HepG2 (cell line): ENCODE measurements around the gene DELE1. TPM values are rescaled to one million over a fixed set of nuclear protein-coding genes. Genes with fewer than 3 reads are reported as not detected.

ENCODE experiments used
- ATAC-seq: fragments of 200-7000 bp; cut with Tn5 transposase; 3 replicates; pipeline ENCODE4 v1.9.1; 2020; ENCODE audit warnings: mild to moderate bottlenecking, moderate library complexity
- BruUV-seq: library from RNA; stranded (reverse); fragments of 400-500 nt; replicated peaks from 2 replicates; lab custom pipeline; 2021; lab: Mats Ljungman, UMichigan
- CTCF ChIA-PET: fragments of 300-600 bp; formaldehyde crosslinking; extraction: SDS; loops from one replicate; lab custom pipeline; 2021; ENCODE audit warnings: low total read pairs, inconsistent platforms, low intra/inter-chr PET ratio; lab: Yijun Ruan, JAX
- POLR2A ChIA-PET: fragments of 350-600 bp; sonication (Branson Sonifier 250); formaldehyde crosslinking; loops from one replicate; lab custom pipeline; 2020; ENCODE audit warnings: antibody characterized with exemption, inconsistent platforms; lab: Yijun Ruan, JAX
- DNase-seq: peaks from one replicate; pipeline ENCODE4 v3.0.0-alpha.2; 2015; ENCODE audit warnings: low spot score
- FAIRE-seq: peaks from 3 replicates; lab custom pipeline; 2011; peaks lifted over from hg19 to GRCh38; lab: Jason Lieb, UNC
- H2AFZ ChIP-seq: one replicate; pipeline ENCODE4 v1.6.1; 2011; ENCODE audit warnings: low read length, inconsistent platforms
- H3K27ac ChIP-seq: fragments of 300-600 bp; 3 replicates; pipeline ENCODE4 v1.8.0; 2011; ENCODE audit warnings: mixed run types, mild to moderate bottlenecking, mixed read lengths, low read length, inconsistent platforms; ENCODE audit not compliant: insufficient read depth; ENCODE audit errors: extremely low read length
- H3K27me3 ChIP-seq, 2 experiments: fragments of 200-600 bp in 1 of 2; 2 replicates in 1 of 2; 3 replicates in 1 of 2; pipeline versions ENCODE4 v1.6.0 to v1.8.0; 2011; ENCODE audit warnings: low read length in 2 of 2, mild to moderate bottlenecking in 2 of 2, moderate library complexity in 2 of 2, inconsistent platforms in 1 of 2; ENCODE audit not compliant: insufficient read depth in 2 of 2, control insufficient read depth in 1 of 2
- H3K36me3 ChIP-seq, 2 experiments: fragments of 200-600 bp in 1 of 2; replicated peaks in 1 of 2; 2 replicates in 1 of 2; 3 replicates in 1 of 2; pipeline versions ENCODE4 v1.5.1 to v1.8.0; 2011; ENCODE audit warnings: low read length in 2 of 2, inconsistent platforms in 1 of 2; ENCODE audit not compliant: insufficient read depth in 2 of 2, control insufficient read depth in 1 of 2
- H3K4me1 ChIP-seq: 2 replicates; pipeline ENCODE4 v1.5.1; 2012; ENCODE audit warnings: low read length, inconsistent platforms; ENCODE audit not compliant: insufficient read depth
- H3K4me2 ChIP-seq: 2 replicates; pipeline ENCODE4 v1.6.0; 2011; ENCODE audit warnings: low read depth, low read length, inconsistent platforms
- H3K4me3 ChIP-seq, 3 experiments: fragments of 200-600 bp in 1 of 3; sonication (generic), shearing (Covaris generic) in 1 of 3; replicated peaks in 1 of 3; 2 replicates each; pipeline ENCODE4 v1.5.1; 2011 to 2016; ENCODE audit warnings: low read length in 3 of 3, inconsistent platforms in 2 of 3, low read depth in 2 of 3, mild to moderate bottlenecking in 2 of 3, control low read depth in 1 of 3, mixed read lengths in 1 of 3; ENCODE audit not compliant: insufficient read depth in 1 of 3
- H3K79me2 ChIP-seq: one replicate; pipeline ENCODE4 v1.6.1; 2011; ENCODE audit warnings: low read length, inconsistent platforms; ENCODE audit not compliant: insufficient read depth
- H3K9ac ChIP-seq: 2 replicates; pipeline ENCODE4 v1.6.0; 2011; ENCODE audit warnings: mild to moderate bottlenecking, low read depth, low read length, inconsistent platforms; ENCODE audit not compliant: insufficient read depth
- H3K9me3 ChIP-seq: 2 replicates; pipeline ENCODE4 v1.5.1; 2012; ENCODE audit warnings: mild to moderate bottlenecking, low read length
- H4K20me1 ChIP-seq: 2 replicates; pipeline ENCODE4 v1.6.0; 2011; ENCODE audit warnings: inconsistent platforms, mild to moderate bottlenecking, low read length, moderate library complexity; ENCODE audit not compliant: insufficient read depth
- ATF2 ChIP-seq: sonication (generic); formaldehyde crosslinking; IDR thresholded peaks from 2 replicates; pipeline ENCODE4 v1.4.0; 2020; ENCODE audit warnings: missing genetic modification reagents
- EED ChIP-seq: sonication (generic); formaldehyde crosslinking; IDR thresholded peaks from 2 replicates; pipeline ENCODE4 v1.5.0; 2020; ENCODE audit warnings: mild to moderate bottlenecking, missing genetic modification reagents
- ESRRA ChIP-seq: sonication (generic); formaldehyde crosslinking; IDR thresholded peaks from 2 replicates; pipeline ENCODE4 v1.5.1; 2020; ENCODE audit warnings: mild to moderate bottlenecking, low read depth, missing genetic modification reagents
- PHF8 ChIP-seq: sonication (generic); formaldehyde crosslinking; IDR thresholded peaks from 2 replicates; pipeline ENCODE4 v1.5.0; 2020; ENCODE audit warnings: missing genetic modification reagents
- RARG ChIP-seq: sonication (generic); formaldehyde crosslinking; IDR thresholded peaks from 2 replicates; pipeline ENCODE4 v1.4.0; 2020; ENCODE audit warnings: low read depth, mild to moderate bottlenecking, missing genetic modification reagents
- RBAK ChIP-seq: sonication (generic); formaldehyde crosslinking; IDR thresholded peaks from 2 replicates; pipeline ENCODE4 v1.5.1; 2020; ENCODE audit warnings: mild to moderate bottlenecking, missing genetic modification reagents
- RFX1 ChIP-seq: fragments of 450-650 bp; IDR thresholded peaks from 2 replicates; pipeline ENCODE4 v1.6.1; 2017
- ZBTB3 ChIP-seq: sonication (generic); formaldehyde crosslinking; IDR thresholded peaks from 2 replicates; pipeline ENCODE4 v1.4.0; 2020; ENCODE audit warnings: low read depth, mild to moderate bottlenecking, moderate library complexity, missing genetic modification reagents, borderline replicate concordance
- ZFP36L1 ChIP-seq: sonication (generic); formaldehyde crosslinking; IDR thresholded peaks from 2 replicates; pipeline ENCODE4 v1.8.0; 2022; ENCODE audit warnings: mild to moderate bottlenecking, missing genetic modification reagents, moderate library complexity
- ZNF275 ChIP-seq: sonication (generic); formaldehyde crosslinking; IDR thresholded peaks from 2 replicates; pipeline ENCODE4 v1.8.0; 2022; ENCODE audit warnings: missing genetic modification reagents, mild to moderate bottlenecking, inconsistent platforms, borderline replicate concordance
- ZNF580 ChIP-seq: IDR thresholded peaks from 2 replicates; pipeline ENCODE4 v1.6.1; 2016; ENCODE audit warnings: low read depth, borderline replicate concordance
- WGBS: methylation state at CpG from one replicate; pipeline ENCODE4 v1.1.6; 2017; ENCODE audit warnings: low lambda C conversion rate; 5-methylcytosine and 5-hydroxymethylcytosine counted together
- in situ Hi-C: cut with HindIII; loops from 2 replicates; pipeline ENCODE4 v1.10.0; 2017; ENCODE audit warnings: low pct_unique_long_range_greater_than_20kb; ENCODE audit not compliant: extremely low pct_ligation_motif_present
- intact Hi-C: fragments of 100-400 bp; cut with micrococcal nuclease; formaldehyde crosslinking; loops from one replicate; pipeline ENCODE4 v1.10.0; 2022; ENCODE audit not compliant: unreplicated experiment
- polyA plus RNA-seq, 8 experiments: library from polyadenylated mRNA; depleted of rRNA in 3 of 8; stranded (reverse) in 7 of 8; unstranded in 1 of 8; fragments of >200 nt; fragmentation: Illumina TruSeq in 4 of 8; extraction: Trizol in 4 of 8; gene quantifications; 2 replicates each; pipeline versions ENCODE4 v1.2.1 to v1.2.3, GENCODE V29; 2011 to 2016; ENCODE audit warnings: low read depth in 4 of 8, missing spikeins in 1 of 8, mixed read lengths in 1 of 8; ENCODE audit not compliant: insufficient read depth in 1 of 8
- total RNA-seq, 5 experiments: library from RNA; depleted of rRNA; stranded (reverse); fragments of >200 nt; fragmentation: Illumina TruSeq; extraction: Trizol; gene quantifications; 2 replicates each; pipeline ENCODE4 v1.2.3, GENCODE V29; 2016; ENCODE audit warnings: low read depth in 1 of 5

Gene DELE1
- total and polyA plus RNA-seq, 2 of the 13 experiments (the other 11 are each of a cell fraction or from before 2014, with no cell fraction given), result 57.5 to 90.3 TPM

- Histone ChIP-seq H4K20me1 (no peaks in the 10 kb centered on the region), H3K4me2 (no peak overlapping the region), H3K4me3 (no peak overlapping the region), H3K79me2 (no peaks in the 10 kb centered on the region), H2AFZ (no peak overlapping the region), H3K36me3 (no peaks in the 10 kb centered on the region), H3K9ac (no peak overlapping the region), H3K27me3 (peaks cover 0 to 5% of the 10 kb centered on the region in 2 experiments; a peak in 1 of 5 replicates), H3K9me3 (no peaks in the 10 kb centered on the region), H3K4me1 (no peaks in the 10 kb centered on the region), H3K27ac (no peak overlapping the region)
- FAIRE-seq, result no peak
- in situ Hi-C loops, result no loop called here
- TF ChIP-seq EED (no peak), RARG (CRISPR knock-in tag) (no peak), RFX1 (no peak), ZBTB3 (CRISPR knock-in tag) (no peak), ZFP36L1 (CRISPR knock-in tag) (no peak), PHF8 (CRISPR knock-in tag) (no peak), ZNF275 (CRISPR knock-in tag) (no peak)
- 9% methylated on average over 4 of the region's 4 CpGs for WGBS
- ChIA-PET CTCF (no interaction called here), POLR2A (interaction anchor here (1.0 kb wide), 1 partner anchor 21 kb away, joined by 4 read pairs; the partner anchor contains the start of gene DELE1)
- ATAC-seq, result no peak
- no TSS peak for BruUV-seq
- intact Hi-C loops, result no loop called here
- DNase-seq, result no peak
Observed at GRCh38 chr5:141903261-141903660, 20.4 kb upstream of the DELE1 start.

GRCh38 chr5:141904551-141904950 is 19.1 kb upstream of the DELE1 start:
- Histone ChIP-seq H3K4me1 (no peaks in the 10 kb centered on the region), H3K27me3 (peaks cover 0 to 5% of the 10 kb centered on the region in 2 experiments; a peak in 1 of 5 replicates), H3K4me2 (no peak overlapping the region), H3K4me3 (no peak overlapping the region), H4K20me1 (no peaks in the 10 kb centered on the region), H3K27ac (no peak overlapping the region), H3K79me2 (no peaks in the 10 kb centered on the region), H3K9ac (no peak overlapping the region), H3K9me3 (no peaks in the 10 kb centered on the region), H2AFZ (no peak overlapping the region), H3K36me3 (no peaks in the 10 kb centered on the region)
- POLR2A ChIA-PET, result no interaction called here
- intact Hi-C loops (no loop called here), in situ Hi-C loops (no loop called here)
- ATAC-seq (no peak), FAIRE-seq (no peak), DNase-seq (no peak)
- CTCF ChIA-PET, result no interaction called here
- 40% methylated on average over 5 of the region's 5 CpGs for WGBS
- no TSS peak for BruUV-seq
- TF ChIP-seq ATF2 (CRISPR knock-in tag), result no peak
- no peak for TF ChIP-seq RBAK
- no peak for TF ChIP-seq ESRRA
- TF ChIP-seq ZNF580, result no peak
